Measurements from ENCODE around the gene DPYD. TPM values are rescaled to one million over a fixed set of nuclear protein-coding genes. Genes with fewer than 3 reads are reported as not detected.
"Not testable (repeated sequence)": the region's sequence is repeated elsewhere in the genome, so short reads cannot be mapped to it uniquely, and the experiment has no call there.

The DPYD gene
- total and polyA plus RNA-seq, 9 donors, result 17.2 to 45.9 (median 38.7) TPM

DNA sequence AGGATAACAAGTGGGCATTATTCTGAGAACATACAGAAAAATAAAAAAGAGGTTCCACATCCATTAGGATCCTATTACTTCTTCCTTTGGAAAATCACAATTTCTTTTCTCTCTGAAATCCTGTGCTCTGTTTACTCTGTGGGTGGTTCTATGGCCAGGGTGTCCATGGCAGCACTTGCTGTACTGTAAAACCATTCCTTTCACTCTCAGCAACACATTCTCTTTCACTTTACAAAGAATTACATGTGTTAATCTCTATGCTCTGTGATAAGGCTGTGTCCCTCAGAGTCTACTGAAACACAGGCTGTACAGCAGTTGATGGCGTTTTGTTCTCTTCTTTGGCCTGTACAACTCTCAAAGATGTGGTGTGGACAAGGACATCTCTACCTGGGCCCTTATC lies 675.2 kb downstream of the DPYD start:
- no peaks in the 10 kb centered on the region for H3K9me3 ChIP-seq
- H3K4me1 ChIP-seq (ENCODE audit: insufficient read depth), result no peaks in the 10 kb centered on the region
- H3K27ac ChIP-seq, result no peak overlapping the region
- H3K36me3 ChIP-seq, result no peaks in the 10 kb centered on the region
- H3K27me3 ChIP-seq, result peaks cover 2% of the 10 kb centered on the region
- DNase-seq, result no peak
- no peak for TF ChIP-seq POLR2A (IDR thresholded peaks at IDR 0.05)
- no peak for TF ChIP-seq EP300 (IDR thresholded peaks at IDR 0.05)
- TF ChIP-seq, protein P1, sequence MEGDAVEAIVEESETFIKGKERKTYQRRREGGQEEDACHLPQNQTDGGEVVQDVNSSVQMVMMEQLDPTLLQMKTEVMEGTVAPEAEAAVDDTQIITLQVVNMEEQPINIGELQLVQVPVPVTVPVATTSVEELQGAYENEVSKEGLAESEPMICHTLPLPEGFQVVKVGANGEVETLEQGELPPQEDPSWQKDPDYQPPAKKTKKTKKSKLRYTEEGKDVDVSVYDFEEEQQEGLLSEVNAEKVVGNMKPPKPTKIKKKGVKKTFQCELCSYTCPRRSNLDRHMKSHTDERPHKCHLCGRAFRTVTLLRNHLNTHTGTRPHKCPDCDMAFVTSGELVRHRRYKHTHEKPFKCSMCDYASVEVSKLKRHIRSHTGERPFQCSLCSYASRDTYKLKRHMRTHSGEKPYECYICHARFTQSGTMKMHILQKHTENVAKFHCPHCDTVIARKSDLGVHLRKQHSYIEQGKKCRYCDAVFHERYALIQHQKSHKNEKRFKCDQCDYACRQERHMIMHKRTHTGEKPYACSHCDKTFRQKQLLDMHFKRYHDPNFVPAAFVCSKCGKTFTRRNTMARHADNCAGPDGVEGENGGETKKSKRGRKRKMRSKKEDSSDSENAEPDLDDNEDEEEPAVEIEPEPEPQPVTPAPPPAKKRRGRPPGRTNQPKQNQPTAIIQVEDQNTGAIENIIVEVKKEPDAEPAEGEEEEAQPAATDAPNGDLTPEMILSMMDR (IDR thresholded peaks at IDR 0.05), result no peak
- intact Hi-C loops (cut with DNase I), result no loop called here
- WGBS, 3 donors, result 13 to 57% (median 16%) methylated on average over 1 of the region's 1 CpG
- no peak overlapping the region for H3K4me3 ChIP-seq

DNA sequence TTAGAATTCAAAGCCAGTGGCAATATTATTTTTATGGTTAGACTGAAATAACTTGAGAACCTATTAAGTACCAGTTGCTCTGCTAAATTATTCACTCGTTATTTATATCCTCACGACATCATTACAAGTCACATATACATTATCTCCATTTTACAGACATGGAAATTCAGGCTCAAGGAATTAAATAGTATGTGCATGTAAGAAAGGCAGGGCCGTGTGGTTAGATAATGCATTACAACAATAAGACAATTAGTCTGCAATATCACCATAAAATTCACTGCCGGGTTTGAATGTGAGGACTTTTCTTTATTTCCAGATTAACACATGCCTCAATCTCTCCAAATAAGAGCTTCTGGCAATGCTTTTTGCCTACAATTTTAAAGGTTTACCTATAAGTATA lies 675.8 kb downstream of the DPYD start:
- no peak overlapping the region for H3K4me3 ChIP-seq
- intact Hi-C loops (cut with DNase I), result no loop called here

DNA sequence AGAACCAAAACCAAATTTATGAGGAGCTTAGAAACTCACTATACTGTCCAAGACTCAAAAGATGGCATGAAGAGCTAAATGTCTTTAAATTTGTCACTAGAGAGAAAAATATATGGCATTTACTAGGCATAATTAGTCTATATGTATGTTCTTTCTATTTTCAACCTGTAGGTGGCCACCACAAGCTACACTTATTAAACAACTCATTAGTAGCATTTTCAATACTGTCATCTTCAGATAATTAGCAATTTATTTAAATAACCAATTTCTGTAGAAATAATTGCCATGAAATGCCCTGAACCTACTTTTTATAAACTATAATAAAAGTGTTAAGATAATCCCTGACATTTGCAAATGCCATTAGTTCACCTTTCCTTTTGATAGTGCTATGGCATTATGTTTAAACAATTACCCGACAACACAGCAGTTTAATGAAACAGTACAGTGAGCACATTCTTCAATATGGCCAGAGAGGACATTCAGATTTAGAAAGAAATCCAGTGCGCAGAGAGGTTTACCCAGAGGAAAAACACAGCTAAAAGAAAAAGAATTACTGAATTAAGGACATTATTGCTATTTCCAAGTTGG lies 676.8 kb downstream of the DPYD start:
- Histone ChIP-seq H3K4me1 (ENCODE audit: insufficient read depth) (no peaks in the 10 kb centered on the region), H3K27me3 (no peaks in the 10 kb centered on the region), H3K4me3 (no peak overlapping the region), H3K9me3 (no peaks in the 10 kb centered on the region), H3K36me3 (no peaks in the 10 kb centered on the region), H3K27ac (no peak overlapping the region)
- DNase-seq, result no peak
- TF ChIP-seq, protein P1 (IDR thresholded peaks at IDR 0.05), result no peak
- TF ChIP-seq POLR2A (IDR thresholded peaks at IDR 0.05), result no peak
- TF ChIP-seq EP300 (IDR thresholded peaks at IDR 0.05), result no peak
- intact Hi-C loops (cut with DNase I), result no loop called here
- 97 to 99% (median 98%) methylated on average over 2 of the region's 2 CpGs for WGBS, 3 donors

More for the DNA sequence above, 675.8 kb downstream of the DPYD start:
- TF ChIP-seq POLR2A (IDR thresholded peaks at IDR 0.05) (no peak), EP300 (IDR thresholded peaks at IDR 0.05) (no peak)
- TF ChIP-seq, protein P1 (IDR thresholded peaks at IDR 0.05), result no peak
- no peaks in the 10 kb centered on the region for H3K36me3 ChIP-seq
- H3K27me3 ChIP-seq, result no peaks in the 10 kb centered on the region
- H3K27ac ChIP-seq, result no peak overlapping the region
- H3K4me1 ChIP-seq (ENCODE audit: insufficient read depth), result no peaks in the 10 kb centered on the region
- no peak for DNase-seq
- H3K9me3 ChIP-seq, result no peaks in the 10 kb centered on the region
- 80 to 91% (median 80%) methylated on average over 4 of the region's 4 CpGs for WGBS, 3 donors

DNA sequence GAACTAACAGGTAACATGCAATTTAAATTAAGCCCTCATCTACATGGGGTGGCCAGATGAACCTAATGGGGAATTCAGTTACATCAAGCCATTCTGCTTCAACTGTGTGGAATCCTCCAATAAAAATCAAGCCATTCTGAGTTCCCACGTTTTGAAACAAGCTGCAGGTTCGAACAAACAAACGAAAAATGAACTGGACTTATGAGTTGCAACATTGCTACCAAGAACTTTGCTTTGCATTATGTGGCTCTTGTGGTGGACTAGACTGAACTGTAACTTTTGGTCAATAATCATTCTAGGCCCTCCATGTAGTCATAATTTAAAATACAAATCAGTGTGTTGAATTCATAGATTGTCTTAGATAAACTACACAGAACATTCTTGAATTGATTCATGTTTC lies 682.0 kb downstream of the DPYD start:
- Histone ChIP-seq H3K4me3 (no peak overlapping the region), H3K27me3 (no peaks in the 10 kb centered on the region), H3K9me3 (no peaks in the 10 kb centered on the region), H3K36me3 (no peaks in the 10 kb centered on the region), H3K27ac (no peak overlapping the region), H3K4me1 (ENCODE audit: insufficient read depth) (no peaks in the 10 kb centered on the region)
- 73 to 80% (median 77%) methylated on average over 3 of the region's 3 CpGs for WGBS, 3 donors
- DNase-seq, result no peak
- intact Hi-C loops (cut with DNase I), result no loop called here
- TF ChIP-seq, protein P1 (IDR thresholded peaks at IDR 0.05), result no peak

DNA sequence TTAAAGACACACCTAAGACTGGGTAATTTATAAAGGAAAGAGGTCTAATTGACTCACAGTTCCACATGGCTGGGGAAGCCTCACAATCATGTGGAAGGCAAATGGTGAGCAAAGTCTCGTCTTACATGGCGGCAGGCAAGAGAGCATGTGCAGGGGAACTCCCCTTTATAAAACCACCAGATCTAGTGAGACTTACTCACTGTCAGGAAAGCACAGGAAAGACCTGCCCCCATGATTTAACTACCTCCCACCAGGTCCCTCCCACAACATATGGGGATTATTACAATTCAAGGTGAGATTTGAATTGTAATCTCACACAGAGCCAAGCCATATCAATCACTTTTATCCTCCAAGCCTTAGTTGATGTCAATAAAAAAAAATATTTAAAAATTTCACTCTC lies 689.5 kb downstream of the DPYD start:
- WGBS, 3 donors, result 98 to 100% (median 100%) methylated on average over 2 of the region's 2 CpGs

More for the DNA sequence above, 689.5 kb downstream of the DPYD start:
- DNase-seq; H3K27me3 ChIP-seq; H3K9me3 ChIP-seq; H3K4me1 ChIP-seq (ENCODE audit: insufficient read depth); H3K36me3 ChIP-seq; intact Hi-C loops (cut with DNase I); H3K27ac ChIP-seq; H3K4me3 ChIP-seq: not testable (repeated sequence)

Data from ovary (tissue), 9 donors.